GM21515 (cell line): ENCODE results near the gene TBX21.

Experiments used
- ATAC-seq: cut with Tn5 transposase; IDR thresholded peaks from one replicate; pipeline ENCODE4 v1.9.1; 2021; ENCODE audit not compliant: unreplicated experiment

The TBX21 gene

DNA sequence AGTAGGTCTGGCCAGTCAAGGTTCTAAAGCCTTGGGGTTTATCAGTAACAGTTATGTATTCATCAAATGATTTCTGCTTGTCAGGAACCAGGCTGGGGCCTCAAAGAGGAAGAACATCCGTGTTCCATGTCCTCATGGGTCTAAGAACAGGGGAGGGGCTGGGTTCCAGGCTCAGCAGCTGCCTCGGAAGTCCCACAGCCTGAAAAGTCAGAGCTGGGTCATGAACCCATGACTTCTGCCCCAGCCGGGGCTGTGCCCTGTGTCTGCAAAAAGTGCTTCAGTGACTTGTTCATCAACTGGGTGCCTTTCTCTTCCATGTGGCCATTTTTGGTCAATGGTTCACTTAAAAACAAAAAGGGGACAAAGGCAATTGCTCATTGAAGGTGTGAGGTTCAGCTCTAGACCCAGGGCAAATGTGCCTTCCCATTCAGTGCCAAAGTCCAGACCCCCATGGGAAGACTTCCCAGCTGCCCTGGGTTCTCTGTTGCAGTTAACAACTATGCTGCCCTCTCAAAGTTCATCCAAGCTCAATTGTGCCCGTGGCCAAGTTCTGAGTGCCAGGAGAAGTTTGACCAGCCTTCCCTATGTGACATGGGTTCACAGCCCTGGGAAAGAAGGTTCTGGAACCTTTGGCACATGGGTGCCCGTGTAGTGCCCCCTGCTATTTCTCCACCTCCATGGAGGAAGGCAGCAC, 20.6 kb upstream of the TBX21 start:
- ATAC-seq = no peak

DNA sequence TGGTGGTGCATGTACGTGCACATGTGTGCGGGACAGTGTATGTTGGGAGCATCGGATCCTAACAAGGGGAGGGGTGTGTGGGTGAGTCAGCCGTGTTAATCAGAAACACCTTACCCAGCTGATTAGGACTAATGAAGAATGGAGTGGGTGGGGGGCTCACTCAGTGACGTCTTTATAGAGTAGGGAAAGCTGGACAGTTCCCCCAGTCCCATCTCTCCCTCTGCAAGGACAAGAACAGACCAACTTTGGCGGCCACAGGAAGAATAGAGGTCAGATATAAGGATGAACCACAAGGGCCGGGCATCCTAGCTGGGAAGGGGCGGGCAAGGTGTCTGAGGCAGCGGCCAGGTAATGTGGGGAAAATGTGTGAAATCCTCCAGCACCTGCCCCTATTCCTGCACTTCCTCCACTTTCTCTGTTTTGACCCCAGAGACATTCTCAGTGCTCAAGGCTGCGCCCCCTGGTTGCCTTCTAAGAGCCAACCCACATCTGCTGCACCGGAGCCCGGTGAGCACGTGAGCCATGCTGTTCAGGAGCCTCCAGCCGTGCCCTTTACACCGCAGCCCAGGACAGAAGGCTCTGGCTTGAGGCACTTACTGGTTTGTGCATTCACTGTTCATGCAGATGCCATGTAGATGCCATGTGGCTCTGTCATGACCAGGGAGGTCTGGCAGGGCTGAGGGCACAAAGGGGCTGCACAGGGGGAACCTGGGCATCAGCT, 18.9 kb upstream of the TBX21 start:
- ATAC-seq = no peak

GRCh38 chr17:47714773-47715396, 18.2 kb upstream of the TBX21 start:
- no peak for ATAC-seq

DNA sequence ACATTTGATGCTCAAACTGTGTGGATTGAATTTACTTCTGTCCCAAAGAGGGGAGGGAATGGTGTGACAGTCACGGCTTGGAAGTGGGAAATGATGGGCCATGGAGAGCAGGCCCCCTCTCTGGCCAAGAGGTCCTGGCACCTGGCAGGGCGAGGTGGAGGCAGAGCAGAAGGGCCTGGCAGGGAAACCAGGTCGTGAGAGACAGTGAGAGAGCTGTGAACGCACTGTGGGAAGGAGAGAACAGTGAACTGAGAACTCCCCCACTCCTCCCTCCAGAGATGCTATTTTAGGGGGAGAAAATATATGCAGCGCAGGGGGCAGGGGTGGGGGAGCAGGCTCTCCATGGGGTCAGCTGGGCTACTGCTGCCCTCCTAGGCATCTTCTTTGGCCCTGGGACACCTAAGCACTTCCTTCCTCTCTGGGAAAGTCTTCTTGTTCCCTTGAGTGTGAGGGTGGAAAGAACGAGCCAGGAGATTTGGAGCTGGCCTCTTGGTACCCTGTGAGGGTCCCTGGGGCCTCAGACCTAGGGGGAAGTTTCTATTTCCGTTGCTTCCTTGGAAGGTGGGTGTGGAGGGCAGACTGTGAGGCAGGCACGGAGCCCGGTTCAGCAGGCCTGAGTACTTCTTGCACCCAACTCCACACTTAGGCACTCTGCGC, 17.2 kb upstream of the TBX21 start:
- ATAC-seq = no peak

GRCh38 chr17:47716375-47716774, 16.7 kb upstream of the TBX21 start:
- no peak for ATAC-seq

DNA sequence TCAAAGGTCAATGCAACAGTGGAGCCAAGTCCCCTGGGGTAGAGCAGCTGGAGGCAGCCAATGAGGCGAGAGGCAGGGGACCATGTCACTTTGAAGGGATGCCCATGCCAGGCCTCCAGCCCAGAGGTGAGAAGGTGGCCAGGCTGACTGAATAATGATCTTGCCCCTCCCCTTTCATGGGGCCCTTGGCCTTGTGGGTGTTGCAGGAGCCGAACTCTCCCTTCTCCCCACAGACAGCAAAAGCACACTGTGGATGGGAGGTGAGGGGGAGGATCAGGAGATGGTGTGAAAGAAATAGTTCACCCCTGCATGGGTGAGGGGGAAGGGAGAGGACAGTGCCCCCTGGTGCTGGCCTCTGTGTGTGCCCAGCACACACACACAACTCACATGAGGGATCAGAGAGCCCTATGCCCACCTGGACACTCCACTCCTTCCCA, 15.8 kb upstream of the TBX21 start:
- no peak for ATAC-seq

DNA sequence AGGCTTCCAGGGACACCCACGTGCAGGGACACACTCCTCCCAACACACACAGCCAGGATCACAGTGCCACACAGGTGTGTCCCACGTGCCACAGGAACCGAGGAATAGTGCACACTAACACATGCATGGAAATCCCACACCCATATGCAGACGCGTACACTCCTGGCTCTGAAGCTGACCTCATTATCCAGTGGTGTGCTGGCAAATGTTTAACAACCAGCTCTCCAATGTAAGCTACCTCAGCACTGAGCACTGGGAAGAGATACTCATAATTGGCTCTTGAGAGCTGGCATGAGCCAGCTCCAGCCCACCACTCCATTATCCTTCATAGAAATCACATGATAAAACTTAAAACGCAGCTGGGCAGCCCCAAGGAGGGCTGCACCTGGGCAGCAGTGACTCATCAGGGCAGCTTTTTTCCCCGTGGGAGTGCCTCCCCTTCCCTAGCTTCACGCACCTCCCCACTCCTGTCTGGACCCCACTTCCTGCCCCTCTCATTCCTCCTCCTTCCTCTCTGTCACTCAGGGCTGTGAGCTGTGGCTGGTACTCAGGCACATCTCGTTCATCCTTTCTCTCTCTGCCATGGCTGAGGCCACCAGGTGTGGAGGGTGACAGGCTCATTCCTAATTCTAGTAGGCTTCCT, 14.9 kb upstream of the TBX21 start:
- ATAC-seq = no peak

DNA sequence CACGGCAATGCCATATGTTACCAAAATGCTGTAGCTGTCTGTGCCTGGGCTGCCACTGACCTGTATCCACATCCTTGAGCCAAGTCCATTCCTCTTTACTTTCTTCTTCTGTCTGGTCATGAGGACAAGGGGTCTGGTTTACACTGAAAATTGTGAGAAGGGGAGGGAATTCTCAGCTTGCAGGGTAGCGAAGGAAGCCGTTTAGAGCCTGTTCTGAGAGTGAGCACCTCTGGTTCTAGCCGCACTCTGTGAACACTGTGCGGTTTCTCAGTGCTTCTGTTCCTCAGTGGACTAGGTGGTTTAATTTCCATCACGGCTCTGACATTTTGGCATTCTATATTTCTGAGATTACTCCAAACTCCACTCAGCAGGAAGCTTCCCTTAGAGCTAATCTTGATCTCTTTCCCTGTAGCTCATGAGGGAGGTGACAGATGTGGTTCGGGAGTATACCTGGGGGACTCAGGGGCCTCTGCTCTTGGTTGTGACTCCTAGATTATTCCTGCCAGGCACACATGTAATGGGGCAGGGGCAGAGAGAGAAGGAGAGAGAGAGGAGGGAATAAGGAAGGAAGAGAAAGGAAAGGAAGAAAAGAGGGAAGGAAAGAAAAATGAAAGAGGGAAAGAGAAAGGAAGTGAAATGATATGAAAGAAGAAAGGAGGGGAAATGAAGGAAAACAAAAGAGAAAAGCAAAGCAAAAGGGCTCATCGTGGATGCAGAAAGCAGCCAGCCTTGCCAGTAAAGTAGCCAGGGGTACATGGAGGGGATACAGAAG, 14.2 kb upstream of the TBX21 start:
- ATAC-seq = no peak

DNA sequence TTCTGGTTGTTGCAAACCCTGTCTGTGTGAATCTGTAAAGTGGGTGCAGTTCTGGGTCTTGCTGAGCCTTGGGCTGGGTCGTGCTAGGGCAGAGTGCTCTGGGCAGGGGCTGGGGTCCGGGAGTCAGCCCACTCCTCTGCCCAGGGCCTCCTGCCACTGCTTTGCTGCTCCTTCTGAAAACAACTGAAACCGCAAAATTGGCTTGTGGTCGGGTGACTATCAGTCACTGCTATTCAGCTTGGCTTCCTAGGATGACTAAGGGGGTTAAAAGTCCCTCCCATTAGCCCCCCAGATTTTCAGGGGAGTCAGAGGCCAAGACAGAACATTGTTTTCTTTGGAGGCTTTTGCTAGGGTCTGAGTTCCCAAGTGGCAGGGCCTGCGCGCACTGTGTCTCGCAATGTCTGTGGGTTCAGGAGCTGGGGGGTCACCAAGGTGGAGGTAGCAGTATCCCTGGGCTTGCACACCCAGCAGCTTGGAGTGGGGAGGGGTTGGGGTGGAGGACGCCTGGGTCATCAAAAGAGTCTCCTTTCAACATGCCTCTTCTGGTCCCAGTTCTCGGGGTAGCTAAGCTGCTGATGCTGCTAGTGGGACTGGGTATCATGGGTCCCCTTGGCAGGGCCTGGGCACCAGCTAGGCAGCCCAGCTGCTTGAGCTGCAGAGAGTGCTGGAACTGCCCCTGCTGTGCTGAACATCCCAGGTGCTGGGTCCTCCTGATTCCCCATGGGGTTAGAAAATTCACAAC, 13.5 kb upstream of the TBX21 start:
- no peak for ATAC-seq

GRCh38 chr17:47720196-47720595, 12.8 kb upstream of the TBX21 start:
- no peak for ATAC-seq

- ATAC-seq = no peak
These were observed 12.1 kb upstream of the TBX21 start for GRCh38 chr17:47720754-47721533.

- no peak for ATAC-seq
These were observed 11.3 kb upstream of the TBX21 start for GRCh38 chr17:47721725-47722124.

DNA sequence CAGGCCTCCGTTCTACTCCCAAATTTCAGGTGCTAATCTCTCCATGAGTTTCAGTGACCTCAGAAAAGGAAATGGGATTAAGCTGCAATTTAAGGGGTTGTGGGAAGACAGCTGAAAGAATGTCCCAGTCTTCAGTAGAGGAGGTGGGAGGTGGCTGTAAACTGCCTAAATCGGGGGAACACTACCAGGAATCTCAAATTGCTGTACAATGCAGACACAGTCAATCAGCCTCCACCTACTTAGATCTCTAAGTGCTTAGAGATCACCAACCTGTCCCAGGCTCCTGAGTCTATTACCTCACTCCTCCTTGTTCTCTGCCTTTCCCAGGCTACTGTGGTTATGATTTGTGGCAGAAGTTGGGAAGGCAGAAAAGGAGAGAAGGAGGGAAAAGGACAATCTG, 8.3 kb upstream of the TBX21 start:
- ATAC-seq = no peak

DNA sequence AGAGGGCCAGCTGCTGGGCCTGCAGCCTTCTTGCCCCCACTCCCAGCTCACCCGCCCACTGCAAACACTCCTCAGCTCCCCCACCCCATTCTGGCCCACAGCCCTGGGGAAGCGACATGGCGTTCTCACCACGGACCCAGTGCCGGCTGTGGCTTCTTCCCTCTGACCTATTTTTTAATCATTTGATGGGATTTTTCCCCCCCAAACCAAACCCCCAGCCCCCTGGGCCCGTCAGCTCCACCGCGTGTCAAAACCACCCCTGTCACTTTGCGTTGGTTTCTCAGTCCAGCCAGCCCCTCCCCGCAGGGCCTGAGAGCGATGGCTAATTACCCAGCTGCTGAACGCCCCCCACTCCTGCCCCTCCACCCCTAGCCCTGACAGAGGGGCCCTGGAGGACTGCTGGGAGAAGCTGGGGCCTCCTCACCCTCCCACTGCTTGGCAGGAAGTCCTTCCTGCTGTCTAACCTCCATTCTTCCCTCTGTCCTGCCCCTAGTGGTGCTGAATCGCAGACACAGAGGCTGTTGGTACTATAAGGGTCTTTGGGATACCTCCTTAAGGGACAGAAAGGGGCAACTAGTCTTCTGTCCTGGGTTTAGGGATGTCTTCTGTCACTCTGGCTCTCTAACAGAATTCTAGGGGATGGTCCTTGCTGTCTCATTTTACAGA, 7.5 kb upstream of the TBX21 start:
- ATAC-seq = no peak

- no peak for ATAC-seq
These were observed 6.0 kb upstream of the TBX21 start for GRCh38 chr17:47726796-47727703.

- no peak for ATAC-seq
These were observed 5.4 kb upstream of the TBX21 start for GRCh38 chr17:47727704-47728036.

DNA sequence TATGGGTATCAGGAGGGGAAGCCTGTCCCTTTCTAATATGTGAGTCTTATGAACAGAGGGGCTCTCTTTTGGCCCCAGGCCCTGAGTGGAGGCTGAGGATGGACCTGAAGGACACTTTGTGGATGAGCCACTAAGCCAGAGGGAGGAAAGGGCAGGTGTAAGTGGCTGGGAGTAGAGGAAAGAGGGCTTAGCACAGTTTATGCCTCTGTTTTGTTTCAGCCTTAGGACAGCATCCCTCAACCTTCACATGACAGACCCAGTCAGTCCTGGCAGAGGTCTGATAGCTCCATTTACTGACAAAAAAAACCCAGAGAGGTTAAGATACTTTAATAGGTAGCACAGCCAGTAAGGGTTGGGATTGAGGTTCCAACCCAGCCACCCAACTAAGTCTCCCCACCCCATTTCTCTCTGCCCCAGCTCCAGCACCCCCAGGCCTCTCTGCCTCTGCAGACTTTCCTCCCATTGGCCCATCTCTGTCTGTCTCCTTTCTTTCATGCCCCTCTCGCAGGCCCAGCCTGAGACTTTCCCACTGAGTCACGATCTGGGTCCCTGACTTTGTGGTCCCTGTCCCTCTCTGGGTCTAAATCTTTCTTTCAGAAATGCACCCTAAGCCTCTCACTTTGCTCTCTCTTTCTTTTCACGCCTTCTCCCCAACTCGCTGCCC, 4.7 kb upstream of the TBX21 start:
- no peak for ATAC-seq
